Keratinocyte (primary cell): Measurements from ENCODE around the gene NKX2-3. TPM values are rescaled to one million over a fixed set of nuclear protein-coding genes. Genes with fewer than 3 reads are reported as not detected.

Source experiments
- DNase-seq: peaks from one replicate; pipeline ENCODE4 v3.0.0-alpha.2; 2011; ENCODE audit warnings: low read depth, missing footprints, low spot score
- FAIRE-seq: peaks from 2 replicates; lab custom pipeline; 2011; peaks lifted over from hg19 to GRCh38; lab: Jason Lieb, UNC
- H2AFZ ChIP-seq: 2 replicates; pipeline ENCODE4 v1.6.0; 2012; ENCODE audit warnings: low read length, control low read depth, inconsistent platforms; ENCODE audit not compliant: control insufficient read depth
- H3K27ac ChIP-seq: 2 replicates; pipeline ENCODE4 v1.5.1; 2011; ENCODE audit warnings: low read length; ENCODE audit not compliant: control insufficient read depth, insufficient read depth
- H3K27me3 ChIP-seq: 3 replicates; pipeline ENCODE4 v1.6.0; 2011; ENCODE audit warnings: low read length; ENCODE audit not compliant: control insufficient read depth, insufficient read depth; ENCODE audit errors: extremely low read depth
- H3K36me3 ChIP-seq, 2 experiments: 2 replicates in 1 of 2; 3 replicates in 1 of 2; pipeline ENCODE4 v1.5.1; 2011; ENCODE audit warnings: low read length in 2 of 2, mild to moderate bottlenecking in 1 of 2; ENCODE audit not compliant: control insufficient read depth in 2 of 2, insufficient read depth in 2 of 2; ENCODE audit errors: extremely low read depth in 1 of 2
- H3K4me1 ChIP-seq: 3 replicates; pipeline ENCODE4 v1.5.1; 2011; ENCODE audit warnings: low read length; ENCODE audit not compliant: control insufficient read depth, insufficient read depth; ENCODE audit errors: extremely low read depth
- H3K4me2 ChIP-seq: 3 replicates; pipeline ENCODE4 v1.6.0; 2011; ENCODE audit warnings: low read depth, low read length; ENCODE audit not compliant: control insufficient read depth, insufficient read depth; ENCODE audit errors: extremely low read depth
- H3K4me3 ChIP-seq, 3 experiments: fragments of 200-600 bp in 1 of 3; sonication (generic) in 1 of 3; 2 replicates in 2 of 3; 3 replicates in 1 of 3; pipeline ENCODE4 v1.5.1; 2011 to 2016; ENCODE audit warnings: low read length in 3 of 3, mild to moderate bottlenecking in 3 of 3, control low read depth in 2 of 3, inconsistent platforms in 1 of 3, low read depth in 1 of 3, mixed read lengths in 1 of 3, mixed run types in 1 of 3, moderate library complexity in 1 of 3; ENCODE audit not compliant: control insufficient read depth in 2 of 3, insufficient read depth in 2 of 3; ENCODE audit errors: extremely low read depth in 1 of 3
- H3K79me2 ChIP-seq: 2 replicates; pipeline ENCODE4 v1.6.0; 2012; ENCODE audit warnings: low read length; ENCODE audit not compliant: control insufficient read depth, insufficient read depth
- H3K9ac ChIP-seq: 3 replicates; pipeline ENCODE4 v1.6.0; 2011; ENCODE audit warnings: low read length; ENCODE audit not compliant: control insufficient read depth, insufficient read depth; ENCODE audit errors: extremely low read depth
- H3K9me1 ChIP-seq: 3 replicates; pipeline ENCODE4 v1.6.0; 2011; ENCODE audit warnings: low read length; ENCODE audit not compliant: control insufficient read depth, insufficient read depth; ENCODE audit errors: extremely low read depth
- H3K9me3 ChIP-seq: 2 replicates; pipeline ENCODE4 v1.5.1; 2012; ENCODE audit warnings: low read depth, low read length; ENCODE audit not compliant: control insufficient read depth
- H4K20me1 ChIP-seq: 3 replicates; pipeline ENCODE4 v1.6.0; 2011; ENCODE audit warnings: low read length; ENCODE audit not compliant: control insufficient read depth, insufficient read depth; ENCODE audit errors: extremely low read depth
- CTCF ChIP-seq, 3 experiments: IDR thresholded peaks in 1 of 3; conservative IDR thresholded peaks in 1 of 3; optimal IDR thresholded peaks in 1 of 3; 2 replicates in 2 of 3; 3 replicates in 1 of 3; pipeline versions ENCODE3 to v1.5.1; 2011; ENCODE audit warnings: low read length in 3 of 3, mild to moderate bottlenecking in 3 of 3, moderate library complexity in 2 of 3, control low read depth in 1 of 3, inconsistent platforms in 1 of 3; ENCODE audit not compliant: insufficient read depth in 2 of 3; ENCODE audit errors: extremely low read depth in 1 of 3
- EZH2 ChIP-seq: IDR thresholded peaks from one replicate; pipeline ENCODE4 v1.6.1; 2012; ENCODE audit warnings: inconsistent platforms, mild to moderate bottlenecking, low read length, moderate library complexity
- dilution Hi-C: fragments of 300-500 bp; cut with MboI; formaldehyde crosslinking; loops from one replicate; pipeline ENCODE4 v1.7.0; 2020; ENCODE audit warnings: low sequenced_read_pairs; ENCODE audit not compliant: extremely low pct_ligation_motif_present
- polyA plus RNA-seq, 5 experiments: library from polyadenylated mRNA; depleted of rRNA in 3 of 5; stranded (reverse) in 3 of 5; stranded (forward) in 1 of 5; unstranded in 1 of 5; fragments of >200 nt; gene quantifications; 1 replicate in 1 of 5; 2 replicates in 3 of 5; 3 replicates in 1 of 5; pipeline versions ENCODE4 v1.2.1 to v1.2.3, GENCODE V29; 2011 to 2012; ENCODE audit warnings: missing spikeins in 2 of 5, low read depth in 1 of 5, low replicate concordance in 1 of 5

The NKX2-3 gene
- polyA plus RNA-seq, 1 donor (not counting 4 experiments of a cell fraction or from before 2014, with no cell fraction given), result not detected

- peaks cover 12% of the 10 kb centered on the region for H3K4me1 ChIP-seq
Observed at GRCh38 chr10:99536338-99537085, 3.8 kb downstream of the NKX2-3 start.

GRCh38 chr10:99537086-99537988, 4.6 kb downstream of the NKX2-3 start:
- Histone ChIP-seq H3K4me3 (peak overlapping the region in 1 of 3 experiments; percentile 20), H3K4me1 (peaks cover 12% of the 10 kb centered on the region), H3K27ac (no peak overlapping the region), H2AFZ (no peak overlapping the region), H4K20me1 (peaks cover 4% of the 10 kb centered on the region), H3K4me2 (peak overlapping the region; percentile 54), H3K9me1 (no peaks in the 10 kb centered on the region), H3K36me3 (no peaks in the 10 kb centered on the region), H3K79me2 (no peaks in the 10 kb centered on the region), H3K9me3 (peaks cover 3% of the 10 kb centered on the region), H3K27me3 (peaks cover 98% of the 10 kb centered on the region), H3K9ac (no peak overlapping the region)
- DNase-seq (no peak), FAIRE-seq (no peak)
- dilution Hi-C loops, result no loop called here
- TF ChIP-seq EZH2 (peak; percentile 63), CTCF (optimal IDR thresholded peaks at IDR 0.05 in 1 of 3, IDR thresholded peaks at IDR 0.05 in 1 of 3, conservative IDR thresholded peaks at IDR 0.05 in 1 of 3; ENCODE audit: extremely low read depth in 1 of 3, insufficient read depth in 2 of 3, low read length in 3 of 3) (no peak)

More at GRCh38 chr10:99536338-99537085, 3.8 kb downstream of the NKX2-3 start:
- FAIRE-seq, result no peak
- H3K4me2 ChIP-seq, result peak overlapping the region; percentile 75
- H3K79me2 ChIP-seq, result no peaks in the 10 kb centered on the region
- no peaks in the 10 kb centered on the region for H3K9me1 ChIP-seq
- dilution Hi-C loops, result no loop called here
- no peak for DNase-seq
- peaks cover 98% of the 10 kb centered on the region for H3K27me3 ChIP-seq
- H3K9me3 ChIP-seq, result peaks cover 10% of the 10 kb centered on the region
- no peaks in the 10 kb centered on the region for H3K36me3 ChIP-seq
- H3K27ac ChIP-seq, result no peak overlapping the region
- peak overlapping the region in 1 of 3 experiments; percentile 20 for H3K4me3 ChIP-seq
- no peak overlapping the region for H3K9ac ChIP-seq
- TF ChIP-seq EZH2 (peak; percentile 93), CTCF (optimal IDR thresholded peaks at IDR 0.05 in 1 of 3, IDR thresholded peaks at IDR 0.05 in 1 of 3, conservative IDR thresholded peaks at IDR 0.05 in 1 of 3; ENCODE audit: extremely low read depth in 1 of 3, insufficient read depth in 2 of 3, low read length in 3 of 3) (peak in 1 of 3 experiments; percentile 17)
- peaks cover 4% of the 10 kb centered on the region for H4K20me1 ChIP-seq
- H2AFZ ChIP-seq, result no peak overlapping the region
